GM18508 (cell line): ENCODE measurements around the gene MRC2.
"Not testable (repeated sequence)": the region's sequence is repeated elsewhere in the genome, so short reads cannot be mapped to it uniquely, and the experiment has no call there.

ENCODE experiments used
- ATAC-seq: cut with Tn5 transposase; IDR thresholded peaks from one replicate; pipeline ENCODE4 v1.9.1; 2021; ENCODE audit warnings: moderate number of reproducible peaks; ENCODE audit not compliant: insufficient read depth, unreplicated experiment

The MRC2 gene

DNA sequence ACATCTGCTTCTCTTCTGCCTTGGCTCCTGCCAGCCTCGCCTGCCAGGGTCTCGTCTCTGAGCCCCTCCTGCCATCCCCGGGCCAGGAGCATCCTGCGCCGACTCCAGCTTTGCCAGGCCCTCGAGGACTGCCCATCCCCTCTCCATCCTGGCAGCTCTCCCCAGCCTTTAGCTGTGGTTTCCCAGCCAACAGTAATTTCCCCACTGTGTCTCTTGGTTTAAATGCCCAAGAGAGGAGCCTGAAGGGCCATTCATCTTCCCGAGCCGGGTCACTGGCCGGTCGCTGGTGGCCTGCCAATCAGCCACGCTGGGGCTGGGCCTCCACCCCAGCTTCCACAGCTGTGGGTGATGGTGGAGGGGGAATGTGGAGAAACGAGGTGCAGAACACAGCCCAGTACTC lies 47.8 kb downstream of the MRC2 start:
- ATAC-seq, result no peak

DNA sequence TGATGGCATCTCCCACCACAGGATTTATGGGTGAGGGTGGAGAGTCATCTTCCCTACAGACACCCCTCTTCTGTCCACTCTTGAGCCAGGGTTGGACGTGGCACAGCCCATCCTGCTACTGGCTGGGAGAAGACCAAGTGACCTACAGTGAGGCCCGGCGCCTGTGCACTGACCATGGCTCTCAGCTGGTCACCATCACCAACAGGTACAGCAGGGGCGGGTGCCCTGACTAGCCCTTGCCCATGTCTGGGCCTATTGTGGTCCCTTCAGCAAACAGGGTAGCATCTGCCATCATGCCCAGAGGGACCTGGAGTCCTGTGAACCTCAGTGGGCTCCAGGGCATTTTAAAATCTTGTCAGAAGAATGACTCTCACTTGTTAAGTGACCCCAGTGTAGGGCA lies 48.2 kb downstream of the MRC2 start:
- ATAC-seq, result no peak

DNA sequence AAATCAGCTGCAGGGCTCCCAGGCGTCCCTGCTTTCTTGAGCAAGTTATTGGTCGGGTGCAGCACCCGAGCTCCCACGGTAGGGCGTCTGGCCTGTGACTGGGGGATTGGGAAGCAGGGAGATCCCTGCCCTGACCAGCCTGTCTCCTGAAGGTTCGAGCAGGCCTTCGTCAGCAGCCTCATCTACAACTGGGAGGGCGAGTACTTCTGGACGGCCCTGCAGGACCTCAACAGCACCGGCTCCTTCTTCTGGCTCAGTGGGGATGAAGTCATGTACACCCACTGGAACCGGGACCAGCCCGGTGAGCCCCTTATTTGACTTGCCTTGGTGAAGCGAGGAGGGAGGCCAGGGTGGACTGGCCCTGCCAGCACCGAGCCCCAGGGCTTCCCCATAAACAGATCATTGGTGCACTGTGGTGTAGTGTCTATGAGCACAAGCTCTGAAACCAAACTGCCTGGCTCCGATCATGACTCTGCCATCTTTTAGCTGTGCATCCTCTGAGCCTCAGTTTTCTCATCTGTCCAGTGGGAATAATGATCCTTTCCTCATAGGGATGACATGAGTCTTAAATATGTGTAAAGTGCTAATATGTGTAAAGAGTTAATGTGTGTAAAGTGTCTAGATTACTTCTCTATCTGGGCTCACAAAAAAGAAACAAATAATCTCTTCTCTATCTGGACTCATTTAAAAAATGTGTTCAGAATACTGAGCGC lies 48.9 kb downstream of the MRC2 start:
- no peak for ATAC-seq

DNA sequence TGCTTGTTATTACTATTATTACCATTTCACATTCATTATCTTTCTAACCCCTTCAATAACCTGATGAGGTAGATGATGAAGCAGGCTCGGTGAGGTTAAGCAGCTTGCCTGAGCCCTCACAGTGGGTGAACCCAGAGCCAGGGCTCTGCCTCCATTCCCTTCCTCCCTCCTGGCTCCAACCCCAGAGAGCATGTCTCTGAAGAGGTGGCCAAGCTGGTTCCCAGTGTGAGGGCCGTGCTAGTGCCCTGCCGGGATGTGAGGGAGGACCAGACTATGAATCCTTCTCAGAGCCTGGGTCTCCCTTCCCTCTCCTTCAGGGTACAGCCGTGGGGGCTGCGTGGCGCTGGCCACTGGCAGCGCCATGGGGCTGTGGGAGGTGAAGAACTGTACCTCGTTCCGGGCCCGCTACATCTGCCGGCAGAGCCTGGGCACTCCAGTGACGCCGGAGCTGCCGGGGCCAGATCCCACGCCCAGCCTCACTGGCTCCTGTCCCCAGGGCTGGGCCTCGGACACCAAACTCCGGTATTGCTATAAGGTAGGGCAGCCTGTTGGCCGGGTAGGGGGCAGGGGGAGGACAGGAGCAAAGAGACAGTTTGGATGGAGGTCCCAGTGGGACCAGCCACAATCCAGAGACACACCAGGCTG lies 49.6 kb downstream of the MRC2 start:
- ATAC-seq, result no peak

DNA sequence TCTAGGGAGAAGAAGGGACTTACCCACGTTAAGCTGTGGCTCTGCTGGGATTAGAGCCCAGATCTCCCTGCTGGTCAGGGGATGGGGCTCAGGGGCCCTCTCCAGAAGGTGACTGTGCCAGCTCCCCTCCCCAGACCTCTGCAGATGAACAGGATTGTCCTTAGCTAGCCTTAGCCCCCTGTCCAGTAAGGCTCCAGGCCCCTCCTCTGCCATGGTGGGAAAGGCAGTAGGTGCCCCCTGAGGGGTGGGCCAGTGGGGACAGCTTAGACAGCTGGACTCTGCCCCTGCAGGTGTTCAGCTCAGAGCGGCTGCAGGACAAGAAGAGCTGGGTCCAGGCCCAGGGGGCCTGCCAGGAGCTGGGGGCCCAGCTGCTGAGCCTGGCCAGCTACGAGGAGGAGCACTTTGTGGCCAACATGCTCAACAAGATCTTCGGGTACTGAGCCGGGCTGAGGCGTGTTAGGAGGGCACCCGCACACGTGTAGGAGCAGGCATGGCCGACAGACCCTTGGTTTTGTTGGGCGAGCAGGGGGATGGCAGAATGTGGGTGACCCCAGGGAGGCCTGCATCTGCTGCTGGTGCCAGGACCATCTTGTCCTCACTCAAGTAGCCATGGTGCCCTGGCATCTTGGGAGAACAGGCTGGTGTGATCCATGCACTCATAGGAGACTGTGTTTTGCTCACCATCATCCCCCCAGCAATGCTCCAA lies 50.9 kb downstream of the MRC2 start:
- ATAC-seq, result no peak

DNA sequence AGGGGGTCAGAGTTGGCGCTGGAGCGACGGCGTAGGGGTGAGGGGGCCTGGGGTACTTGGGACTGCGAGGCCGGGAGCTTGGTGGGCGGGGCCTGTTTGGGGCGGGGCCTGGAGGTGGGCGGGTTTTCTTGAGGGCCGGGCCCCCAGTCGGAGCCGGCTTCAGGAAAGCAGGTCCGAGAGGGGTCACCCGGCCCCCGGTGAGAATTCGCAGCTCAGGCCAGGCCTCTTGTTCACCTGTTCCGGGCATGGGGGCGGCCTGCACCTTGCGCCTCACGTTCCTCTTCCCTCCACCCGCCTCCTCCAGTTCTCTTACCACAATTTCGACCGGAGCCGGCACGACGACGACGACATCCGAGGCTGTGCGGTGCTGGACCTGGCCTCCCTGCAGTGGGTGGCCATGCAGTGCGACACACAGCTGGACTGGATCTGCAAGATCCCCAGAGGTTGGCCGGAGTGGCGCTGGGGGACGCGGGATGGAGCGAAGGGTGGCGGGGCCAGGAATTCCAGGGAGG lies 52.5 kb downstream of the MRC2 start:
- no peak for ATAC-seq

DNA sequence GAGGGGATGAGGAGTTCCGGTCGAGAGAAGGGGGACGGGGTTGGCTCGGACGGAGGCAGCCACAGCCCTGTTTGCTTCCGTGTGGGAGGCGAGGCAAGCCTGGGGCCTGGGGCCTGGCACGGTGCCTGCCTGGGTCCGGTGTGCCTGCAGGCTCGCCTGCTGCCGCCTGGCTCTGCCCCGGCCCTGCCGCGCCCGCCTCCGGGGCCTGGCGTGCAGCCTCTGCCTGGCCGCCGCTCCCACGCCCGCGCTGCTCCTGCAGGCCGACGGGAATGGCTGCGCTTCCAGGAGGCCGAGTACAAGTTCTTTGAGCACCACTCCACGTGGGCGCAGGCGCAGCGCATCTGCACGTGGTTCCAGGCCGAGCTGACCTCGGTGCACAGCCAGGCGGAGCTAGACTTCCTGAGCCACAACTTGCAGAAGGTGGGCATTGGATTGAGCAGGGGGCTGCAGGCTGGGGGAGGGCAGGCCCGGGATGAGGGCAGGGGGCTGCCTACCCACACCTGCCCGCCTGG lies 53.1 kb downstream of the MRC2 start:
- ATAC-seq, result no peak

DNA sequence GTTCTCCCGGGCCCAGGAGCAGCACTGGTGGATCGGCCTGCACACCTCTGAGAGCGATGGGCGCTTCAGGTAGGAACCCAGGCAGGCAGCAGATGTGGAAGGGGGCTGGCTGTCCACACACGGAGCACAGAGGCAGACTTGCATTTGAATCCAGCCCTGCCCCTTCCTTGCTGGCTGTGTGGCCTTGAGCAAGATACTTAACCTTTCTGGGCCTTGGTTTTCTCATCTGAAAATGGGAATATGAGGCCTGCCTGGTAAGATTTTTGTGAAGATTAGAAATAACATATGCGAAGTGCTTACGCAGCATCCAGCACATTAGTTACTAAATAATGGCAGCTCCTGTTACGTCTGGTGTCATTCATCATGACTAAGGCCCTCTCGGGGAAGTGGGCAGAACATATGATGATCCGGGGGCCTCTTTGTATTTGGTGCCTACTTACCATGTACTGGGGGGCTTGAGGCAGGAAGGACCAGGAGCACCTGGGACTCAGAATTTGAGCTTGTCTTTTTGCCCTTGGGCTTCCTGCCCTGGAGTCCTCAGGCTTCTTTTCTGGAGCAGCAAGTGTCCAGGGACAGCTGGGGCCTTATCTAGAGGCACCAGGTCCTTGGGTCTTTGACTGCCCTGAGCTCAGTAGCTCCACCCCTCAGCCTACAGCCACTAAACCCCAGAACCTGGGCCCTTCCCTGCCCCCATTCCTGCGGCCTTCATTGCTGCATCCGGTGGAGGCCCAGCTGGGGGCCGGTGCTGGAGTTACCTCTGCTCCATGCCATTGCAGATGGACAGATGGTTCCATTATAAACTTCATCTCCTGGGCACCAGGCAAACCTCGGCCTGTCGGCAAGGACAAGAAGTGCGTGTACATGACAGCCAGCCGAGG lies 53.8 kb downstream of the MRC2 start:
- no peak for ATAC-seq

DNA sequence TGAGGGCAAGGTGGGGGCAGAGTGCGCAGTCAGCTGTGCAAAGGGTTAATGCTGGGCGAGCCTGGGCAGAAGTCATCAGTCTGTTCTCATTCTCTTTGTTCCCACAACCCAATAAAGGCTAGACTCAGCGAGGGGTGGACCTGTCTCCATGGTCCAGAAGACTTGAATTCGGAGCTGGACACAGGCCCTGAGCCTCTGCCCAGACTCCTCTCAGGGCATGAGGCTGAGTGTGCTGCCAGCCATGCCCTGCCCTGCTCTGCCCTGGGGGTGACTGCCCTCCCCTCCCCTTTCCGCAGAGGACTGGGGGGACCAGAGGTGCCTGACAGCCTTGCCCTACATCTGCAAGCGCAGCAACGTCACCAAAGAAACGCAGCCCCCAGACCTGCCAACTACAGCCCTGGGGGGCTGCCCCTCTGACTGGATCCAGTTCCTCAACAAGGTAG lies 54.5 kb downstream of the MRC2 start:
- ATAC-seq, result no peak

DNA sequence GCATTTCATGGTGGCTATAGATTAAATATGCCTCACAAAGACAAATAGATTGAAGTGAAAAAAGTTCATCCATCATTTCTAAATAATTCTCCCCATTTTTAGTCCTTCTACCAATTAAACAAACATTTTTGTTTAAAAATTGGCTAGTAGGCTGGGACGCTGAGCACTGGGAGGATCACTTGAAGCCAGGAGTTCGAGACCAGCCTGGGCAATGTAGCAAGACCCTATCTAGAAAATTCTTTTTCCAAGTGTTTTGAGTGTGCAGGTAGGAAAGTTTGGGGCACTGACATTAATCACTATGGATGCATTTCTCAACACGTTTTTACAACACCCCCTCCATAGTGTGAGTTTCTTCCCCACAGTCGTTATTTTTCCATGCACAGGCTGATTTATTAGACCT lies 56.7 kb downstream of the MRC2 start:
- ATAC-seq, result no peak

DNA sequence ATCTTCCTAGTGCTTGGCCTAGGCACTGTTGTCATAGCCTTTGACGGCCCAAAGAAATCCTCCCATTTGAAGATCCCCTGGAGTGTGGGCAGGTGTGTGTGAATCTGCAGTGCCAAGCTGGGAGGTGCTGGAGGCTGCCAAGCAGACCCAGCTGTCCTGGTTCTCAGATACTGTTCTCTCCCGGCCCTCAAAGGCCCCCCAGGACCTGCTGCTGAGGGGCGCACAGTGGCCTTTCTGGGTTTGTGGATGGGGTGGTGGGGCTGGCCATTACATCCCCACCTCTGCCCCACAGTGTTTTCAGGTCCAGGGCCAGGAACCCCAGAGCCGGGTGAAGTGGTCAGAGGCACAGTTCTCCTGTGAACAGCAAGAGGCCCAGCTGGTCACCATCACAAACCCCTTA lies 60.5 kb downstream of the MRC2 start:
- no peak for ATAC-seq

DNA sequence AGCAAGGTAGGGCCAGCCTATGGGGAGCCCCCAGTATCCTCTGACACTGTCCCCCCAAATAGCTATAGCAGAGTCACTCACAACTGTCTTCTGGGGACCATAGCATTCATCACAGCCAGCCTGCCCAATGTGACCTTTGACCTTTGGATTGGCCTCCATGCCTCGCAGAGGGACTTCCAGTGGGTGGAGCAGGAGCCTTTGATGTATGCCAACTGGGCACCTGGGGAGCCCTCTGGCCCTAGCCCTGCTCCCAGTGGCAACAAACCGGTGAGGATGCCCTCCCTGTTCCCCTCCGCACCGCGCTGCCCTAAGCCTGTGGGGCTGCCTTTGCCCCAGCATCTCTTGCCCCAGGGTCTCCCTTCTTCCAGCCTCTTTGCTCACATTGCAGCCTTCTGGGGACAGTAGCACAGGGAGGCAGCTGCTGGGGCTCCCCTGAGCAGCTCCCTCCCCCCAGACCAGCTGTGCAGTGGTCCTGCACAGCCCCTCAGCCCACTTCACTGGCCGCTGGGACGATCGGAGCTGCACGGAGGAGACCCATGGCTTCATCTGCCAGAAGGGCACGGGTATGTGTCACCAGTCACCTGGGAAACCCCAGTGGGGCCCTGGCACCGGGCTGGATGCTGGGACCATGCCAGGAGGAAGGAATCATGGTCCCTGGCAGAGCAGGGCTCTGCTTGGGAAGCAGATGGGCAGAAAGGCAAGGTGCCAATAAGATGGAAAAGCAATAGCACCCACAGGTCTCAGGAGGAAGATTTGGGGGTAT lies 61.1 kb downstream of the MRC2 start:
- ATAC-seq, result no peak

DNA sequence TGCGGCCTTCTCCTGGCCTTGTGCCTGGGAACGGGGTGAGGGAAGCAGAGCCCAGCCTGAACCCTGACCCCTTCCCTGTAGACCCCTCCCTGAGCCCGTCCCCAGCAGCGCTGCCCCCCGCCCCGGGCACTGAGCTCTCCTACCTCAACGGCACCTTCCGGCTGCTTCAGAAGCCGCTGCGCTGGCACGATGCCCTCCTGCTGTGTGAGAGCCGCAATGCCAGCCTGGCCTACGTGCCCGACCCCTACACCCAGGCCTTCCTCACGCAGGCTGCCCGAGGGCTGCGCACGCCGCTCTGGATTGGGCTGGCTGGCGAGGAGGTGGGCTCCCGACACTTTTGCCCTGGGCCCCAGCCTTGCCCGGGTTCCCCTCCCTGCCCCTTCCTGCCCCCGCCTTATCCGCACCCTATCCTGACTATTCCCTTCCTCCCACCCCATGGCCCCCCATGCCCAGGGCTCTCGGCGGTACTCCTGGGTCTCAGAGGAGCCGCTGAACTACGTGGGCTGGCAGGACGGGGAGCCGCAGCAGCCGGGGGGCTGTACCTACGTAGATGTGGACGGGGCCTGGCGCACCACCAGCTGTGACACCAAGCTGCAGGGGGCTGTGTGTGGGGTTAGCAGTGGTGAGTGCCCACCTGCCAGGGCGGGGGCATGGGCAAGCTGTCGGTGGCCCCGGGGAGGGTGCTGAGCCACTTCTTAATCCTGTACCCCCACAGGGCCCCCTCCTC lies 62.1 kb downstream of the MRC2 start:
- ATAC-seq, result no peak

DNA sequence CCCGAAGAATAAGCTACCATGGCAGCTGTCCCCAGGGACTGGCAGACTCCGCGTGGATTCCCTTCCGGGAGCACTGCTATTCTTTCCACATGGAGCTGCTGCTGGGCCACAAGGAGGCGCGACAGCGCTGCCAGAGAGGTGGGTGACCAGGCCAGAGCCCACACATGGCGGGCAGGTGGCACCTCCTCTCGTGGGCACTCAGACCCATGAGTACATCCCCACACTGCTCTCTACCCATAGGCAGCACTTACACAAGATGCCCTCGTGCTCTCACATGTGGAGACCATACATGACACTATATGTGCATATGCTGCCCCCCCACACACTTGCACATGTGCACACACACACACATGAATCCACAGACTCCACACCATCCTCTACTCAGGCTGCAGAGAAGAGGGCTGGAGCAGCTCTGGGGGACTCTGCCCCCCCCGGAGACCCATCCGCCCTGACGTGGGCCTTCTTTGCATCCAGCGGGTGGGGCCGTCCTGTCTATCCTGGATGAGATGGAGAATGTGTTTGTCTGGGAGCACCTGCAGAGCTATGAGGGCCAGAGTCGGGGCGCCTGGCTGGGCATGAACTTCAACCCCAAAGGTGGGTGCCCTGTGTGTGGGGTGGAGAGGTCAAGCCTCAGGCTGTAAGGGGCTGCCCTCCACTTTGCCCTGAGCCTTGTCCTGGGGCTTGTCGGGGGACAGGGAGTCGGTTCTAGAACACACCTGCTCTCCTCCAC lies 62.9 kb downstream of the MRC2 start:
- no peak for ATAC-seq

DNA sequence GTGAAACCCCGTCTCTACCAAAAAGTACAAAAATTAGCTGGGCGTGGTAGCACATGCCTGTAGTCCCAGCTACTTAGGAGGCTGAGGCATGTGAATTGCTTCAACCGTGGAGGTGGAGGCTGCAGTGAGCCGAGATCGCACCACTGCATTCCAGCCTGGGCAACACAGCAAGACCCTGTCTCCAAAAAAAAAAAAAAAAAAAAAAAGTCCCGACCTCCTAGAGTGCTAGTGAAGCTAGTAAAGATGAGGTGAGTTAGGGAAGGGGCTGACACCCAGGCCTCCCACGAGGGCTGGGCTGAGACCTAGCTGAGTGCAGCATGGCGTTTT lies 64.1 kb downstream of the MRC2 start:
- ATAC-seq, result not testable (repeated sequence)

DNA sequence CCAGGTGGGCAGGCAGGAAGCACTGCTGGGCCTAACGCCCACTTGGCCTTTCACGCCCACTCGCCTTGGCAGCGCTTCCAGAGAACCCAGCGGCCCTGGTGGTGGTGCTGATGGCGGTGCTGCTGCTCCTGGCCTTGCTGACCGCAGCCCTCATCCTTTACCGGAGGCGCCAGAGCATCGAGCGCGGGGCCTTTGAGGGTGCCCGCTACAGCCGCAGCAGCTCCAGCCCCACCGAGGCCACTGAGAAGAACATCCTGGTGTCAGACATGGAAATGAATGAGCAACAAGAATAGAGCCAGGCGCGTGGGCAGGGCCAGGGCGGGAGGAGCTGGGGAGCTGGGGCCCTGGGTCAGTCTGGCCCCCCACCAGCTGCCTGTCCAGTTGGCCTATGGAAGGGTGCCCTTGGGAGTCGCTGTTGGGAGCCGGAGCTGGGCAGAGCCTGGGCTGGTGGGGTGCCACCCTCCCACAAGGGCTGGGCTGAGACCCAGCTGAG lies 64.7 kb downstream of the MRC2 start:
- no peak for ATAC-seq

DNA sequence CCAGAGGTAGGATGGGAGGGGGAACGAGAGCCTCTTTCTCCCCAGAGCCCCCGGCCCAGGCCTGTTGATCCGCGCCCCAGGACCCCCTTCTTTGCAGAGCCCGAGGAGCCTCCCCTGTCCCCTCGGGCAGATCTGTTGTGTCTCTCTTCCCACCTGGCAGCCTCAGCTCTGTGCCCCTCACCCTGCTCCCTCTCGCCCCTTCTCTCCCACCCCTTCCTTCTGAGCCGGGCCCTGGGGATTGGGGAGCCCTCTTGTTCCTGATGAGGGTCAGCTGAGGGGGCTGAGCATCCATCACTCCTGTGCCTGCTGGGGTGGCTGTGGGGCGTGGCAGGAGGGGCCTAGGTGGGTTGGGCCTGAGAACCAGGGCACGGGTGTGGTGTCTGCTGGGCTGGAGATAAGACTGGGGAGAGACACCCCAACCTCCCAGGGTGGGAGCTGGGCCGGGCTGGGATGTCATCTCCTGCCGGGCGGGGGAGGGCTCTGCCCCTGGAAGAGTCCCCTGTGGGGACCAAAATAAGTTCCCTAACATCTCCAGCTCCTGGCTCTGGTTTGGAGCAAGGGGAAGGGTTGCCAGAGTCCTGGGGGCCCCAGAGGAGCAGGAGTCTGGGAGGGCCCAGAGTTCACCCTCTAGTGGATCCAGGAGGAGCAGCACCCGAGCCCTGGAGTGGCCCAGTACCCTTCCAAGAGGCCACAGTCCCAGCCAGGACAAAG lies 65.4 kb downstream of the MRC2 start:
- ATAC-seq, result no peak
